Activated T-helper 2 cell treated with anti-CD3 and anti-CD28 coated beads, Interferon-gamma antibody, Interleukin-2, Interleukin-4, amounts not matched to agents 10 μg/mL and 5 μg/mL and 100 μg/mL, durations not matched to agents 14 hours and 24 hours and 36 hours (primary cell): Measurements from ENCODE around the gene CKAP5. TPM values are rescaled to one million over a fixed set of nuclear protein-coding genes. Genes with fewer than 3 reads are reported as not detected.

Source experiments
- DNase-seq: peaks from one replicate; pipeline ENCODE4 v3.0.0; 2021; ENCODE audit warnings: low spot score
- H3K27ac Mint-ChIP-seq: one replicate; pipeline ENCODE4 v1.8.0; 2021; ENCODE audit warnings: mixed read lengths
- H3K27me3 Mint-ChIP-seq: one replicate; pipeline ENCODE4 v1.8.0; 2021; ENCODE audit warnings: low read depth, mixed read lengths
- H3K36me3 Mint-ChIP-seq: one replicate; pipeline ENCODE4 v1.8.0; 2021; ENCODE audit warnings: low read depth, mixed read lengths
- H3K4me1 Mint-ChIP-seq: one replicate; pipeline ENCODE4 v1.8.0; 2021; ENCODE audit warnings: low read depth, mixed read lengths
- H3K4me3 Mint-ChIP-seq: one replicate; pipeline ENCODE4 v1.8.0; 2021; ENCODE audit warnings: low read depth, mild to moderate bottlenecking, moderate library complexity, mixed read lengths
- H3K9me3 Mint-ChIP-seq: one replicate; pipeline ENCODE4 v1.8.0; 2021; ENCODE audit warnings: mixed read lengths
- intact Hi-C: fragments of 100-400 bp; cut with micrococcal nuclease; formaldehyde crosslinking; loops from one replicate; pipeline ENCODE4 v1.15.1; 2023
- total RNA-seq: library from RNA; stranded (reverse); gene quantifications from 2 replicates; pipeline ENCODE4 v1.2.3, GENCODE V29; 2022

CKAP5 gene
- total RNA-seq, result 127 and 136 TPM in 2 replicates

DNA sequence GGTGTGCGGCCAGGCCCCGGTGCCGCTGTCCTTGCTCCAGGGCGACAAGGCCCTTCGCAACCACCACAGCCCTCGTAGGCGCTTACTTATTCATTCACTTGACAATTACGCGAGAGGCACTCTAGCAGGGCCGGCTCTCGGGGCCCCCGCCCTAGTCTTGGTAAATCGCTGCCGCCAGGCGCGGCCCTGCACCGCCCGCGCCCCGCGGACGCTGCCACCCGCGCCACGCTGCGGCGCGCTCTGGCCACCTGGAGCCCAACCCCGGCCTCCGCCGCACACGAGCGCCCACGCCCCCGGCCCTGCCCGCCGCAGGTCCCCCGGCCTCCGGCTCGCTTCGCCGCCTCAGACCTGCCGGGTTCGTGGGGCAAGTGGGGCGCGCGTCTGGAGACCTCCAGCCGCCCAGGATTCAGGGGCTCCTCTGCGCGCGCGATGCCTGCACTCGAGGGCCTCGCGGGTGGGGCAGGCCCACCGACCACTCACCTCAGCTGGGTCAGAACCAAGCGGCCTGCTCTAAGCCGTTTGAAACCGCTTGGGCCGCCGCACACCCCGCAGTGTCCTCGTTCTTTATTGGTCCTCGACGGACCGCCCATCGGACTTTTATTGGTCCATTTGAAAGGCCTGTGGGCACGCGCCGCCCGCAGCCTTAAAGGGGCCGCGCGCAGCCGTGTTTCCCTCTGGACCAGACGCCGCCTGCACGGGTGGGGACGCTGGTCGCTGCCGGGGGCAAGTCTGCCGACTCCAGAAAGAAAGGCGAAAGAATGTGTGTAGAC lies at the start of gene CKAP5:
TSS of gene CKAP5 (minus strand) at position 541 of the 770 bp plus-strand sequence. CDS start 25,049 bp downstream, outside the sequence.
- Mint-ChIP-seq H3K4me1 (peaks cover 35% of the 10 kb centered on the region), H3K9me3 (no peaks in the 10 kb centered on the region), H3K27me3 (no peaks in the 10 kb centered on the region), H3K36me3 (peaks cover 22% of the 10 kb centered on the region), H3K27ac (peak within 1 kb of the TSS; percentile 97), H3K4me3 (peak within 1 kb of the TSS; percentile 96)
- intact Hi-C loops, result loop anchor here (2.0 to 10.0 kb wide), 4 partner anchors 19 to 581 kb away; partner anchors contain the start of genes ARHGAP1, ATG13, HARBI1 and PSMC3
- DNase-seq, result peak; percentile 83

DNA sequence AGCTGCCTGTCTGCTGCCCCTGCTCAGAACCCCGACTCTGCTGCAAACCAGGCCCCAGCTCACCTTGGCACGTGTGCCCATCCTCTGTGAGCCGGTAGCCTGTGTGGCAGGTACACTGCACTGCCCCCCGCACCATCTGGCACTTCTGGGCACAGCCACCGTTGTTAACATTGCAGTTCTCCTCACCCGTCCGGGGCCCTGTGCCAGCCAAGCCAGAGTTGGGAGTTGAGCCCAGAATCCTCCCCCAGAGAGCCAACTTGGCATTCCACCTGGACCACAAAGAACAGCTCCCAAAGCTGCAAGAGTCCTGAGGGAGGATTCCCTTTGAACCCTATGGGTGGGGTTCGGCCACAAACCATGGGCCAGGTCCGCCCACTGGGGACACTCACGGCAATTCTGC lies 49.7 kb upstream of the CKAP5 start:
- Mint-ChIP-seq H3K36me3 (no peaks in the 10 kb centered on the region), H3K27me3 (no peaks in the 10 kb centered on the region), H3K27ac (no peak overlapping the region), H3K4me3 (no peak overlapping the region), H3K4me1 (no peaks in the 10 kb centered on the region), H3K9me3 (no peaks in the 10 kb centered on the region)
- no peak for DNase-seq
- intact Hi-C loops, result no loop called here

DNA sequence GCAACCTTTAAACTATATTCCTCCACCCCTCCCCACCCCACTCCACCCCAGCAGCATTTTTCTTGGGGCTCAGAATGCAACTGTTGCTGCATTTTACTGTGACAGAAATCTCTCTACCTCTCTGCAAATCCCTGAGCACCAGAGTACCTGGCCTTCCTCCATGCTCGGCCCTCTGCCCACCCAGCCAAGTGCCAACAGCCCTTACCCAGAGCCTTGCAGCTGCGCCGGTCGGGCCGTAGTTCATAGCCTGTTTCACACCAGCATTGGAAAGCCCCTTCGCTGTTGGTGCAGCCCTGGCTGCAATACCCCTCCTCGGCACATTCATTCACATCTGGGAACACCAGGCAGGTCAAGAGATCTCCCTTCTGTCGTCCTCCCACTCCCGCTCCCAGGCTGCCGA lies 48.9 kb upstream of the CKAP5 start:
- Mint-ChIP-seq H3K27ac (no peak overlapping the region), H3K4me3 (no peak overlapping the region), H3K36me3 (no peaks in the 10 kb centered on the region), H3K4me1 (peaks cover under 1% of the 10 kb centered on the region), H3K27me3 (no peaks in the 10 kb centered on the region), H3K9me3 (no peaks in the 10 kb centered on the region)
- intact Hi-C loops, result no loop called here
- no peak for DNase-seq

DNA sequence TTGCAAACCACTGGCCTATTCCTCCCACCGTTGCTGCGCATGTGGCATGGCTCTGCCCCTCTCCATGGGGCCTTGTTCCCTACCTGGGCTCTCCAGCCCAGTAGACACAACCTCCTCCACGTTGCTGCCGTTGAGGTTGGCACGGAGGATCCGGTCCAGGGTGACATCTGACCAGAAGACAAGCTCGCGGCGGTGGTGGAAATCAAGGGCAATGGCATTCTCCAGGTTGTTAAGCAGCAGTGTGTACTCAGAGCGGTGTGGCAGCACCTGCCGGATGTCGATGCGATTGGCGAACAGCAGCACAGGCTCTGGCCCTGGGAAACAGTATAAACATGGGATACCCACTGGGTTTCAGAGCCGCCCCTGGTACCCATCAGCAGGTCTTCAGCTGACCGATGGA lies 48.4 kb upstream of the CKAP5 start:
- intact Hi-C loops, result no loop called here
- DNase-seq, result no peak
- H3K4me3 Mint-ChIP-seq, result no peak overlapping the region
- no peaks in the 10 kb centered on the region for H3K9me3 Mint-ChIP-seq
- no peaks in the 10 kb centered on the region for H3K27me3 Mint-ChIP-seq
- H3K36me3 Mint-ChIP-seq, result no peaks in the 10 kb centered on the region
- peaks cover 5% of the 10 kb centered on the region for H3K4me1 Mint-ChIP-seq
- H3K27ac Mint-ChIP-seq, result no peak overlapping the region

DNA sequence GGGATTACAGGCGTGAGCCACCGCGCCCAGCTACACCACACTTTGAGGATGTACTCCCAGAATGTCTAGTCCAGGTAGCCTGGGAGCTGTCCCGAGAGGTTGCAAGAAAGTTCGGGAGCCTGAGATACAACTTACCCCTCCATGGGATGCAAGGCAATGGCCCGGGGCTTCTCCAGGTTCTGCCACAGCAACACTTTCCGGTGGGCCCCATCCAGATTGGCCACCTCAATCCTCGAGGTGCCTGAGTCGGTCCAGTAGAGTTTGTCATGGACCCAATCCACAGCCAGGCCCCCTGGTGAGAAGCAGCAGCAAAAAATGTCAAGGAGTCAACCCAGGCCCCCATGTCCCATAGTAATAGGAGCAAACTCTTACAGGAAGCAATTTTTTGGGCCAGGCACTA lies 46.8 kb upstream of the CKAP5 start:
- intact Hi-C loops, result no loop called here
- Mint-ChIP-seq H3K9me3 (no peaks in the 10 kb centered on the region), H3K4me1 (peaks cover 5% of the 10 kb centered on the region), H3K27me3 (no peaks in the 10 kb centered on the region), H3K4me3 (no peak overlapping the region), H3K27ac (no peak overlapping the region), H3K36me3 (no peaks in the 10 kb centered on the region)
- DNase-seq, result no peak

DNA sequence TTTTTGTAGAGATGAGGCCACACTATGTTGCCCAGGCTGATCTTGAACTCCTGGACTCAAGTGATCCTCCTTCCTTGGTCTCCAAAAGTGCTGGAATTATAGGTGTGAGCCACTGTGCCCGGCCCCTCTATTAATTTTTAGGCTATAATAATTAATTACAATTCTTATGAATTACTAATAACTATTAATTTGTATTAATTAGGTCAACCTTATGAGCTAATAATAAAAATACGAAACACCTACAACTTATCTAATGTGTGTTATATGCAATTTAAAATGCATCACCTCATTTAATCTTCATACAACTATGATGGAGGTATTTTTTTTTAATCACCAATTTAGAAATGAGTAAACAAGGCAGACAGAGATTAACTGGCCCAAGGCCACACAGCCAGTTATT lies 46.0 kb upstream of the CKAP5 start:
- H3K27ac Mint-ChIP-seq, result no peak overlapping the region
- no peak overlapping the region for H3K4me3 Mint-ChIP-seq
- intact Hi-C loops, result no loop called here
- no peaks in the 10 kb centered on the region for H3K27me3 Mint-ChIP-seq
- H3K4me1 Mint-ChIP-seq, result peaks cover 5% of the 10 kb centered on the region
- no peaks in the 10 kb centered on the region for H3K9me3 Mint-ChIP-seq
- DNase-seq, result no peak
- H3K36me3 Mint-ChIP-seq, result no peaks in the 10 kb centered on the region

DNA sequence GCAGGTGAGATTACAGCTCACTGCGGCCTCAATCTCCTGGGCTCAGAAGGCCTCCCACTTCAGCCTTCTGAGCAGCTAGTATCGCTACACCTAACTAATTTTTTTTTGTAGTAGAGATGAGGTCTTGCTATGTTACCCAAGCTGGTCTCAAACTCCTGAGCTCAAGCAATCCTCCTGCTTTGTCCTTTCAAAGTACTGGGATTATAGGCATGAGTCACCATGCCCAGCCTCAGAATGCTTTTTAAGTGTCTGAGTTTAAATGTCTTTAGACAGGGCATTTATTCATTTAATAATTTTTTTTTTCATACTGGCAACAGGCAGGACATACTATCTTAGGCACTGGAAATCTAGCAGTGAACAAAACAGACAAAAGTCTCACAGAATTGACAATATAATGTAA lies 44.6 kb upstream of the CKAP5 start:
- H3K27me3 Mint-ChIP-seq, result peaks cover 2% of the 10 kb centered on the region
- no peak overlapping the region for H3K27ac Mint-ChIP-seq
- peaks cover 5% of the 10 kb centered on the region for H3K4me1 Mint-ChIP-seq
- no peaks in the 10 kb centered on the region for H3K36me3 Mint-ChIP-seq
- intact Hi-C loops, result no loop called here
- no peak overlapping the region for H3K4me3 Mint-ChIP-seq
- no peak for DNase-seq
- no peaks in the 10 kb centered on the region for H3K9me3 Mint-ChIP-seq

DNA sequence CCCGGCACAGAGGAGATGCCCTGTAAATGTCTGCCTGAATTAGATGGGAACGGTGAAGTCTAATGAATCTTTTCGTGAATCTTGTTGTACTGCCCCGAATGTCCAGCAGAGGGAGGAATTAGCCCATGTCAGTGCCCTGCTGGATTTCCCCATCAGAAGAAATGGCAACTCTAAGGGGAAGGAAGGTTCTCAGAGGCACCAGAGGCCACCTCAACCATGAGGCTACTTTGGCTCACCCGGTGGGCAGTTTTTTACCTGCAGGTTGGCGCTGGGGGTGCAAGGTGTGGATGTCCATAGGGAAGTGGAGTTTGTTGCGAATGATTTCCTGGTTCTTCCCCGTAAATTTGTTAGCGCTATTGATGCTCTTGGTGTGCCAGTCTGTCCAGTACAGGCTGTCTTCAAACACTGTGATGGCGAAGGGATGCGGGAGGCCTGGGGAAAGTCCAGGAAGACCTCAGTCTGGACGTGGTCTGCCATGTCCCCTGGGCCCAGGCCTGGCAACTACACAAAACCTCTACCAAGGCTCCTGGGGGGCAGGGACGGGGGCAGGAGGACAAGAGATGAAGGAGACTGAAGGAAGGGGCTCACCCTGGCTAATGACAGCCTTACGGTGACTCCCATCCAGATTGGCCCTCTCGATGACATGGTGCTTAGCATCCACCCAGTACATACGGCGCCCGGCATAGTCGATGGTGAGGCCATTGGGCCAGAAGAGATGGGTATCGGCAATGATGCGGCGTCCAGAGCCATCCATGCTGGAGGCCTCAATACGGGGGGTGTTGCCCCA lies 43.8 kb upstream of the CKAP5 start:
- no peak overlapping the region for H3K27ac Mint-ChIP-seq
- no peaks in the 10 kb centered on the region for H3K9me3 Mint-ChIP-seq
- intact Hi-C loops, result loop anchor here (1.0 kb wide), 1 partner anchor 263 kb away; no protein-coding TSS in a partner anchor

DNA sequence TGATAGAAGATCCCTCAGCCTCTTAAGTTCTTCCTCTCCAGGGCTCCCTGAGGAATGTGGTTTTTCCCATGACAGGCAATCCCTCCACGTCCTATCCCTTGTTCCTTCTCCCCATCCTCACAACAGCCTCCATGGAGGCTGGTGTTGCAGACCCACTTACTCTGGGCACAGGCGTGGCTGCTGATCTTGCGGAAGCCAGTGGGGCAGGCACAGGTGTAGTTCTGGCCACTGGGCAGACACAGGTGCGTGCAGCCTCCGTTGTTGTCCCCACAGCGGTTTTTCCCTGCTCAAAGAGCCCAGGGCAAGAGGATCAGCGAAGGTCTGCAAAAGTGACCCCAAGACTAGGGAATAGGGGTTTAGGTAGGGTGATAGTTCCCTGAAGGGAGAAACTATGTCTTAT lies 43.2 kb upstream of the CKAP5 start:
- Mint-ChIP-seq H3K4me3 (no peak overlapping the region), H3K27ac (no peak overlapping the region), H3K27me3 (peaks cover 2% of the 10 kb centered on the region), H3K4me1 (peaks cover 5% of the 10 kb centered on the region), H3K9me3 (no peaks in the 10 kb centered on the region), H3K36me3 (no peaks in the 10 kb centered on the region)
- no peak for DNase-seq
- intact Hi-C loops, result loop anchor here (1.0 kb wide), 1 partner anchor 264 kb away; no protein-coding TSS in a partner anchor

More for the DNA sequence above, 43.8 kb upstream of the CKAP5 start:
- Mint-ChIP-seq H3K4me1 (peaks cover 5% of the 10 kb centered on the region), H3K27me3 (peaks cover 2% of the 10 kb centered on the region), H3K36me3 (no peaks in the 10 kb centered on the region), H3K4me3 (no peak overlapping the region)
- DNase-seq, result peak; percentile 46

DNA sequence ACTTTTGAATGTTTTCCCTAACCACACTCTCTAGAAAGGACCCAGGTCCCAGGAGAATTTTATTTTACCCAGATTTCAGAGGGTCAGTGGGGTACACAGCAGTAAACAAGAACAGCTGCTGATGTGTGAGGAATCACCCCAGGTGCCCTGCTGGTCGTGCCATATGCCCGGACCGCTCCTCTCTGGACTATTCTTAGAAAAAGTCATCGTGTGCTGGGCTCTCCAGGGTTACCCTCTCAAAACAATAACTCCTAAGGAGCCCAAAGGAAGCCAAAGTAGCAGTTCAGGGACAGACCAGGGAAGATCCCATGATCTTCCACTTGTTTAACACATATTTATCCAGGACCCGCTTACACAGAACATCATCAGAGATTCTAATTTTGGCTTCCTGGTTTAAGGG lies 42.6 kb upstream of the CKAP5 start:
- H3K27ac Mint-ChIP-seq, result no peak overlapping the region
- no peak overlapping the region for H3K4me3 Mint-ChIP-seq
- no peak for DNase-seq
- H3K4me1 Mint-ChIP-seq, result peaks cover 5% of the 10 kb centered on the region
- intact Hi-C loops, result loop anchor here (1.0 kb wide), 1 partner anchor 265 kb away; no protein-coding TSS in a partner anchor
- no peaks in the 10 kb centered on the region for H3K36me3 Mint-ChIP-seq
- H3K27me3 Mint-ChIP-seq, result peaks cover 3% of the 10 kb centered on the region
- no peaks in the 10 kb centered on the region for H3K9me3 Mint-ChIP-seq

DNA sequence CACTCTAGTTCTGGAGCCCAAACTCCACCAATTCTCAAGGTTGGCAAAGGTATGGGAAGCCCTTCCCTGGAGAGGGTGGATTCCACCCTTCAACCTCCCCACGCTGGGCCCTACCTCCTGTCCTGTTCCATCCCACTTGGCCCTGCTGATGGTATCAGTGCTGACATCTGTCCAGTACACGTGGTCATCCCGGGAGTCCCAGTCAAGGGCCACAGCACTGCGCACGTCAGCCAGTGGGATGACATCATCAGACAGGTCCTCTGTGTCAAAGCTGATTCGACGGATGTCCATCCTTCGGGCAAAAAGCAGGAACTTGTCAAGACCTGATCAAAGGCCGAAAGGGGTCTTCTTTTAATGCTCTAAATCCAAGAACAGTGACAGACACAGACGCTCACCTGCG lies 40.1 kb upstream of the CKAP5 start:
- peaks cover 9% of the 10 kb centered on the region for H3K27me3 Mint-ChIP-seq
- no peak overlapping the region for H3K4me3 Mint-ChIP-seq
- H3K9me3 Mint-ChIP-seq, result no peaks in the 10 kb centered on the region
- no peak for DNase-seq
- peaks cover 5% of the 10 kb centered on the region for H3K4me1 Mint-ChIP-seq
- H3K27ac Mint-ChIP-seq, result no peak overlapping the region
- intact Hi-C loops, result no loop called here
- no peaks in the 10 kb centered on the region for H3K36me3 Mint-ChIP-seq

DNA sequence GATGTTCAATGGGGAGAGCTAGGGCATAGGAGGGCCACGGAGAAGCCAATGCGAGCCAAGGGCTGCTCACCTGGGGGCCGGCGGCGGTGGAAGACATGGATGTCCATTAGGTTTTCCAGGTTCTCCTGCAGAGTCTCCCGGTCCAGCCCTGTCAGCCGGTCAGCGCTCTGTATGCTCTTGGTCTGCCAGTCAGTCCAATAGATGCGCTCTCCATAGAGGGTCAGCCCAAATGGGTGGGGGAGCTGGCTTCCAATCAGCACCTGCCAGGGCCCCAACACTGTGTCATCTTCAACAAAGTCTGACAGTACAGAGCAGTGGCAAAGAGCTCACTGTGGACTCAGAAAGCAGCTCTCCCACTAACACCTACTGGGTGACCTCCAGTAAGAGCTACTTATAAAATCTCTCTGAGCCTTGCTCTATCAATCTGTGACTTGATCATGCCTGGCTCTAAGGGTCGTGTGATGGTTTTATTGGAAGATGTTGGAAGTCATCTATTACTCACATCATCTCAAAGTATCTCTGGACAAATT lies 33.0 kb upstream of the CKAP5 start:
- Mint-ChIP-seq H3K9me3 (no peaks in the 10 kb centered on the region), H3K27me3 (peaks cover 7% of the 10 kb centered on the region), H3K4me3 (no peak overlapping the region), H3K27ac (no peak overlapping the region), H3K4me1 (no peaks in the 10 kb centered on the region), H3K36me3 (no peaks in the 10 kb centered on the region)
- intact Hi-C loops, result no loop called here
- no peak for DNase-seq

DNA sequence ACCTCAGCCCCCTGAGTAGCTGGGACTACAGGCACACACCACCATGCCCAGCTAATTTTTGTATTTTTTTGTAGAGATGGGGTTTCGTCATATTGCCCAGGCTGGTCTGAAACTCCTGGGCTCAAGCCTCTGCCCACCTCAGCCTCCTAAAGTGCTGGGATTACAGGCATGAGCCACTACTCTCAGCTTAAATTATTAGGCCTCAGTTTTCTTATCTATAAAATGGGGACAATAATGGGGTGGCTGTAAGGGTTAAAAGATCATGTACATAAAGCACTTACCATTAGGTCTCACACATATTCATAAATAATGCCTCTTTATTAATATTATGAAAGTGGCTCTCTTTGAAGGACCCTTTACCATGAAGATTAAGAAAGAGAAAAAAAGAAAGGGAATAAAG lies 31.5 kb upstream of the CKAP5 start:
- Mint-ChIP-seq H3K36me3 (no peaks in the 10 kb centered on the region), H3K27me3 (peaks cover under 1% of the 10 kb centered on the region), H3K27ac (no peak overlapping the region), H3K4me3 (no peak overlapping the region), H3K4me1 (no peaks in the 10 kb centered on the region), H3K9me3 (no peaks in the 10 kb centered on the region)
- intact Hi-C loops, result no loop called here
- no peak for DNase-seq
